ENCODE results near the gene ABT1. TPM values are rescaled to one million over a fixed set of nuclear protein-coding genes. Genes with fewer than 3 reads are reported as not detected.

ABT1 gene
- total and polyA plus RNA-seq, 2 experiments from 2014 or later, result 25.7 to 29.1 TPM

DNA sequence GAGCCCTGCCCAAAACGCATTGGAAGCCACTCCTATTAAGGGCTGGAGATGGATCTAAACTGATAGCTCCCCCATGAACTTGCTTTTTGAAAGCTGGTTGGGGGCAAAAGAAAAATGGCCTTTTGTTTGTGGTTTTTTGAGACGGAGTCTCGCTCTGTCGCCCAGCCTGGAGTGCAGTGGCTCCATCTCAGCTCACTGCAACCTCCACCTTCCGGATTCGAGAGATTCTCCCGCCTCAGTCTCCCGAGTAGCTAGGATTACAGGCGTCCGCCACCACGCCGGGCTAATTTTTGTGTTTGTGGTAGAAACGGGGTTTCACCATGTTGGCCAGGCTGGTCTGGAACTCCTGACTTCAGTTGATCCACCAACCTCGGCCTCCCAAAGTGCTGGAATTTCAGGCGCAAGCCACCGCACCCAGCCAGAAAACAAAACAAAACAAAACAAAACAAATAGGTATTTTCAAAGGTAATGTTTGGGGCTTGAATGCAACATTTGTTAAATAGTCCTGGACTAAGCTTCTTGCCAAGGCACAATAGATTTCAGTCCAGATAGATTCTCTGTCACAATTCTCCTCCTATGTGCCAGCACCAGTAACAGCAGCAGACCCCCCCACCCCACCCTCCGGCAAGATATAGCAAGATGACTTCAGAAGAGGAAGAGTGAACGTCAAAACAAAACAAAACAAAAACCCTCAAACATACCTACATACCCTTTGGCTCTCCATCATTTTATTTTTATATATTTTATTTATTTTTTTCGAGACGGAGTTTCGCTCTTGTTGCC is 26.5 kb upstream of the ABT1 start:
- H3K79me2 ChIP-seq (replicated peaks; ENCODE audit: insufficient read depth), result no peaks in the 10 kb centered on the region
- peak overlapping the region; percentile 84 for H3K4me2 ChIP-seq
- DNase-seq (ENCODE audit: low spot score) (no peak), ATAC-seq (no peak)
- H4K20me1 ChIP-seq (replicated peaks; ENCODE audit: insufficient read depth), result no peaks in the 10 kb centered on the region
- no peaks in the 10 kb centered on the region for H3F3A ChIP-seq (replicated peaks; ENCODE audit: low read depth)
- Mint-ChIP-seq H3K4me3 (no peak overlapping the region; the same call in 2 of the 3 replicates), H3K36me3 (ENCODE audit: low read depth) (peaks cover 6% of the 10 kb centered on the region; the same call in 1 of the 3 replicates), H3K27ac (no peak overlapping the region), H3K9me3 (peaks cover 11% of the 10 kb centered on the region; the same call in 2 of the 3 replicates), H3K4me1 (peaks cover 4% of the 10 kb centered on the region; the same call in 1 of the 3 replicates), H3K27me3 (ENCODE audit: insufficient read depth, low read depth, poor library complexity) (peaks cover 34% of the 10 kb centered on the region)
- H3K4me1 ChIP-seq (ENCODE audit: insufficient read depth), result no peaks in the 10 kb centered on the region; the same call in 1 of the 2 replicates
- H3K27ac ChIP-seq (ENCODE audit: low read depth), result no peak overlapping the region
- no peak overlapping the region for H2AFZ ChIP-seq
- no peaks in the 10 kb centered on the region for H3K27me3 ChIP-seq (ENCODE audit: insufficient read depth)
- TF ChIP-seq, protein P1, sequence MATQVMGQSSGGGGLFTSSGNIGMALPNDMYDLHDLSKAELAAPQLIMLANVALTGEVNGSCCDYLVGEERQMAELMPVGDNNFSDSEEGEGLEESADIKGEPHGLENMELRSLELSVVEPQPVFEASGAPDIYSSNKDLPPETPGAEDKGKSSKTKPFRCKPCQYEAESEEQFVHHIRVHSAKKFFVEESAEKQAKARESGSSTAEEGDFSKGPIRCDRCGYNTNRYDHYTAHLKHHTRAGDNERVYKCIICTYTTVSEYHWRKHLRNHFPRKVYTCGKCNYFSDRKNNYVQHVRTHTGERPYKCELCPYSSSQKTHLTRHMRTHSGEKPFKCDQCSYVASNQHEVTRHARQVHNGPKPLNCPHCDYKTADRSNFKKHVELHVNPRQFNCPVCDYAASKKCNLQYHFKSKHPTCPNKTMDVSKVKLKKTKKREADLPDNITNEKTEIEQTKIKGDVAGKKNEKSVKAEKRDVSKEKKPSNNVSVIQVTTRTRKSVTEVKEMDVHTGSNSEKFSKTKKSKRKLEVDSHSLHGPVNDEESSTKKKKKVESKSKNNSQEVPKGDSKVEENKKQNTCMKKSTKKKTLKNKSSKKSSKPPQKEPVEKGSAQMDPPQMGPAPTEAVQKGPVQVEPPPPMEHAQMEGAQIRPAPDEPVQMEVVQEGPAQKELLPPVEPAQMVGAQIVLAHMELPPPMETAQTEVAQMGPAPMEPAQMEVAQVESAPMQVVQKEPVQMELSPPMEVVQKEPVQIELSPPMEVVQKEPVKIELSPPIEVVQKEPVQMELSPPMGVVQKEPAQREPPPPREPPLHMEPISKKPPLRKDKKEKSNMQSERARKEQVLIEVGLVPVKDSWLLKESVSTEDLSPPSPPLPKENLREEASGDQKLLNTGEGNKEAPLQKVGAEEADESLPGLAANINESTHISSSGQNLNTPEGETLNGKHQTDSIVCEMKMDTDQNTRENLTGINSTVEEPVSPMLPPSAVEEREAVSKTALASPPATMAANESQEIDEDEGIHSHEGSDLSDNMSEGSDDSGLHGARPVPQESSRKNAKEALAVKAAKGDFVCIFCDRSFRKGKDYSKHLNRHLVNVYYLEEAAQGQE (IDR thresholded peaks at IDR 0.05; ENCODE audit: unreplicated experiment), result no peak
- TF ChIP-seq, protein P2, sequence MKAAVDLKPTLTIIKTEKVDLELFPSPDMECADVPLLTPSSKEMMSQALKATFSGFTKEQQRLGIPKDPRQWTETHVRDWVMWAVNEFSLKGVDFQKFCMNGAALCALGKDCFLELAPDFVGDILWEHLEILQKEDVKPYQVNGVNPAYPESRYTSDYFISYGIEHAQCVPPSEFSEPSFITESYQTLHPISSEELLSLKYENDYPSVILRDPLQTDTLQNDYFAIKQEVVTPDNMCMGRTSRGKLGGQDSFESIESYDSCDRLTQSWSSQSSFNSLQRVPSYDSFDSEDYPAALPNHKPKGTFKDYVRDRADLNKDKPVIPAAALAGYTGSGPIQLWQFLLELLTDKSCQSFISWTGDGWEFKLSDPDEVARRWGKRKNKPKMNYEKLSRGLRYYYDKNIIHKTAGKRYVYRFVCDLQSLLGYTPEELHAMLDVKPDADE (IDR thresholded peaks at IDR 0.05), result no peak
- no peak for TF ChIP-seq EZH2 (IDR thresholded peaks at IDR 0.05; ENCODE audit: low read depth, unreplicated experiment)
- TF ChIP-seq, protein P3, sequence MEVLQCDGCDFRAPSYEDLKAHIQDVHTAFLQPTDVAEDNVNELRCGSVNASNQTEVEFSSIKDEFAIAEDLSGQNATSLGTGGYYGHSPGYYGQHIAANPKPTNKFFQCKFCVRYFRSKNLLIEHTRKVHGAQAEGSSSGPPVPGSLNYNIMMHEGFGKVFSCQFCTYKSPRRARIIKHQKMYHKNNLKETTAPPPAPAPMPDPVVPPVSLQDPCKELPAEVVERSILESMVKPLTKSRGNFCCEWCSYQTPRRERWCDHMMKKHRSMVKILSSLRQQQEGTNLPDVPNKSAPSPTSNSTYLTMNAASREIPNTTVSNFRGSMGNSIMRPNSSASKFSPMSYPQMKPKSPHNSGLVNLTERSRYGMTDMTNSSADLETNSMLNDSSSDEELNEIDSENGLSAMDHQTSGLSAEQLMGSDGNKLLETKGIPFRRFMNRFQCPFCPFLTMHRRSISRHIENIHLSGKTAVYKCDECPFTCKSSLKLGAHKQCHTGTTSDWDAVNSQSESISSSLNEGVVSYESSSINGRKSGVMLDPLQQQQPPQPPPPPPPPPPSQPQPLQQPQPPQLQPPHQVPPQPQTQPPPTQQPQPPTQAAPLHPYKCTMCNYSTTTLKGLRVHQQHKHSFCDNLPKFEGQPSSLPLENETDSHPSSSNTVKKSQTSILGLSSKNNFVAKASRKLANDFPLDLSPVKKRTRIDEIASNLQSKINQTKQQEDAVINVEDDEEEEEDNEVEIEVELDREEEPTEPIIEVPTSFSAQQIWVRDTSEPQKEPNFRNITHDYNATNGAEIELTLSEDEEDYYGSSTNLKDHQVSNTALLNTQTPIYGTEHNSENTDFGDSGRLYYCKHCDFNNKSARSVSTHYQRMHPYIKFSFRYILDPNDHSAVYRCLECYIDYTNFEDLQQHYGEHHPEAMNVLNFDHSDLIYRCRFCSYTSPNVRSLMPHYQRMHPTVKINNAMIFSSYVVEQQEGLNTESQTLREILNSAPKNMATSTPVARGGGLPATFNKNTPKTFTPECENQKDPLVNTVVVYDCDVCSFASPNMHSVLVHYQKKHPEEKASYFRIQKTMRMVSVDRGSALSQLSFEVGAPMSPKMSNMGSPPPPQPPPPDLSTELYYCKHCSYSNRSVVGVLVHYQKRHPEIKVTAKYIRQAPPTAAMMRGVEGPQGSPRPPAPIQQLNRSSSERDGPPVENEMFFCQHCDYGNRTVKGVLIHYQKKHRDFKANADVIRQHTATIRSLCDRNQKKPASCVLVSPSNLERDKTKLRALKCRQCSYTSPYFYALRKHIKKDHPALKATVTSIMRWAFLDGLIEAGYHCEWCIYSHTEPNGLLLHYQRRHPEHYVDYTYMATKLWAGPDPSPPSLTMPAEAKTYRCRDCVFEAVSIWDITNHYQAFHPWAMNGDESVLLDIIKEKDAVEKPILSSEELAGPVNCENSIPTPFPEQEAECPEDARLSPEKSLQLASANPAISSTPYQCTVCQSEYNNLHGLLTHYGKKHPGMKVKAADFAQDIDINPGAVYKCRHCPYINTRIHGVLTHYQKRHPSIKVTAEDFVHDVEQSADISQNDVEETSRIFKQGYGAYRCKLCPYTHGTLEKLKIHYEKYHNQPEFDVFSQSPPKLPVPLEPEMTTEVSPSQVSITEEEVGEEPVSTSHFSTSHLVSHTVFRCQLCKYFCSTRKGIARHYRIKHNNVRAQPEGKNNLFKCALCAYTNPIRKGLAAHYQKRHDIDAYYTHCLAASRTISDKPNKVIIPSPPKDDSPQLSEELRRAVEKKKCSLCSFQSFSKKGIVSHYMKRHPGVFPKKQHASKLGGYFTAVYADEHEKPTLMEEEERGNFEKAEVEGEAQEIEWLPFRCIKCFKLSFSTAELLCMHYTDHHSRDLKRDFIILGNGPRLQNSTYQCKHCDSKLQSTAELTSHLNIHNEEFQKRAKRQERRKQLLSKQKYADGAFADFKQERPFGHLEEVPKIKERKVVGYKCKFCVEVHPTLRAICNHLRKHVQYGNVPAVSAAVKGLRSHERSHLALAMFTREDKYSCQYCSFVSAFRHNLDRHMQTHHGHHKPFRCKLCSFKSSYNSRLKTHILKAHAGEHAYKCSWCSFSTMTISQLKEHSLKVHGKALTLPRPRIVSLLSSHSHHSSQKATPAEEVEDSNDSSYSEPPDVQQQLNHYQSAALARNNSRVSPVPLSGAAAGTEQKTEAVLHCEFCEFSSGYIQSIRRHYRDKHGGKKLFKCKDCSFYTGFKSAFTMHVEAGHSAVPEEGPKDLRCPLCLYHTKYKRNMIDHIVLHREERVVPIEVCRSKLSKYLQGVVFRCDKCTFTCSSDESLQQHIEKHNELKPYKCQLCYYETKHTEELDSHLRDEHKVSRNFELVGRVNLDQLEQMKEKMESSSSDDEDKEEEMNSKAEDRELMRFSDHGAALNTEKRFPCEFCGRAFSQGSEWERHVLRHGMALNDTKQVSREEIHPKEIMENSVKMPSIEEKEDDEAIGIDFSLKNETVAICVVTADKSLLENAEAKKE (CRISPR knock-in tag; IDR thresholded peaks at IDR 0.05), result no peak
- H3K4me3 ChIP-seq, result no peak overlapping the region
- H3K36me3 ChIP-seq (ENCODE audit: insufficient read depth), result no peaks in the 10 kb centered on the region
- no peaks in the 10 kb centered on the region for H3K9me2 ChIP-seq (ENCODE audit: insufficient read depth)
